Measurements from ENCODE around the gene ZNF292.
"Not testable (repeated sequence)": the region's sequence is repeated elsewhere in the genome, so short reads cannot be mapped to it uniquely, and the experiment has no call there.

The ZNF292 gene

GRCh38 chr6:87139236-87139635 is 16.1 kb upstream of the ZNF292 start:
- peak; percentile 74 for TF ChIP-seq CTCF (IDR thresholded peaks at IDR 0.05; ENCODE audit: low read depth, low read length, missing control alignments)

GRCh38 chr6:87139927-87140326 is 15.4 kb upstream of the ZNF292 start:
- in situ Hi-C loops (cut with HindIII; ENCODE audit: low pct_ligation_motif_present, low sequenced_read_pairs); H3K27ac ChIP-seq; H3K36me3 ChIP-seq (replicated peaks); H3K27me3 ChIP-seq (replicated peaks); DNase-seq; H3K4me3 ChIP-seq (ENCODE audit: low read depth, low read length): not testable (repeated sequence)

More at GRCh38 chr6:87139236-87139635, 16.1 kb upstream of the ZNF292 start:
- Histone ChIP-seq H3K4me3 (ENCODE audit: low read depth, low read length) (no peak overlapping the region), H3K36me3 (replicated peaks) (no peaks in the 10 kb centered on the region), H3K27me3 (replicated peaks) (no peaks in the 10 kb centered on the region), H3K27ac (no peak overlapping the region)
- in situ Hi-C loops (cut with HindIII; ENCODE audit: low pct_ligation_motif_present, low sequenced_read_pairs), result no loop called here
- peak; percentile 41 for DNase-seq

GRCh38 chr6:87146363-87146762 is 9.0 kb upstream of the ZNF292 start:
- Histone ChIP-seq H3K27ac (no peak overlapping the region), H3K36me3 (replicated peaks) (no peaks in the 10 kb centered on the region), H3K4me3 (ENCODE audit: low read depth, low read length) (no peak overlapping the region), H3K27me3 (replicated peaks) (no peaks in the 10 kb centered on the region)
- no peak for DNase-seq
- in situ Hi-C loops (cut with HindIII; ENCODE audit: low pct_ligation_motif_present, low sequenced_read_pairs), result no loop called here
- no peak for TF ChIP-seq CTCF (IDR thresholded peaks at IDR 0.05; ENCODE audit: low read depth, low read length, missing control alignments)

- in situ Hi-C loops (cut with HindIII; ENCODE audit: low pct_ligation_motif_present, low sequenced_read_pairs), result no loop called here
- H3K27me3 ChIP-seq (replicated peaks), result no peaks in the 10 kb centered on the region
- DNase-seq, result no peak
- H3K36me3 ChIP-seq (replicated peaks), result no peaks in the 10 kb centered on the region
- TF ChIP-seq CTCF (IDR thresholded peaks at IDR 0.05; ENCODE audit: low read depth, low read length, missing control alignments), result no peak
- no peak overlapping the region for H3K27ac ChIP-seq
- H3K4me3 ChIP-seq (ENCODE audit: low read depth, low read length), result no peak overlapping the region
These were observed 5.0 kb upstream of the ZNF292 start for GRCh38 chr6:87150406-87150805.

GRCh38 chr6:87151471-87151780 is 3.9 kb upstream of the ZNF292 start:
- H3K27me3 ChIP-seq (replicated peaks), result no peaks in the 10 kb centered on the region
- no peak for DNase-seq
- H3K36me3 ChIP-seq (replicated peaks), result no peaks in the 10 kb centered on the region
- peak overlapping the region; percentile 63 for H3K4me3 ChIP-seq (ENCODE audit: low read depth, low read length)
- peak overlapping the region; percentile 68 for H3K27ac ChIP-seq
- TF ChIP-seq CTCF (IDR thresholded peaks at IDR 0.05; ENCODE audit: low read depth, low read length, missing control alignments), result no peak
- in situ Hi-C loops (cut with HindIII; ENCODE audit: low pct_ligation_motif_present, low sequenced_read_pairs), result no loop called here

GRCh38 chr6:87151781-87152525 is 3.4 kb upstream of the ZNF292 start:
- no peaks in the 10 kb centered on the region for H3K27me3 ChIP-seq (replicated peaks)
- peak; percentile 28 for DNase-seq
- peak overlapping the region; percentile 63 for H3K4me3 ChIP-seq (ENCODE audit: low read depth, low read length)
- in situ Hi-C loops (cut with HindIII; ENCODE audit: low pct_ligation_motif_present, low sequenced_read_pairs), result no loop called here
- peak; percentile 1 for TF ChIP-seq CTCF (IDR thresholded peaks at IDR 0.05; ENCODE audit: low read depth, low read length, missing control alignments)
- no peaks in the 10 kb centered on the region for H3K36me3 ChIP-seq (replicated peaks)
- H3K27ac ChIP-seq, result peak overlapping the region; percentile 68
